ENCODE measurements around the gene HOMER2. TPM values are rescaled to one million over a fixed set of nuclear protein-coding genes. Genes with fewer than 3 reads are reported as not detected.

The HOMER2 gene
- total and polyA plus RNA-seq, 2 of the 13 experiments (the other 11 are each of a cell fraction or from before 2014, with no cell fraction given), result 12.9 to 14.1 TPM

GRCh38 chr15:82823049-82823448, 129.5 kb downstream of the HOMER2 start:
- DNase-seq (ENCODE audit: low spot score) (no peak), FAIRE-seq (no peak), ATAC-seq (no peak)
- in situ Hi-C loops (cut with HindIII; ENCODE audit: extremely low pct_ligation_motif_present, low pct_unique_long_range_greater_than_20kb), result no loop called here
- Histone ChIP-seq H3K27me3 (ENCODE audit: control insufficient read depth in 1 of 2, insufficient read depth in 2 of 2, low read length in 2 of 2) (no peaks in the 10 kb centered on the region), H4K20me1 (ENCODE audit: insufficient read depth, low read length) (no peaks in the 10 kb centered on the region), H3K4me2 (ENCODE audit: low read depth, low read length) (no peak overlapping the region), H3K36me3 (replicated peaks in 1 of 2; ENCODE audit: control insufficient read depth in 1 of 2, insufficient read depth in 2 of 2, low read length in 2 of 2) (peaks cover 5 to 44% of the 10 kb centered on the region in 2 experiments; a peak in 4 of 5 replicates), H3K4me3 (replicated peaks in 1 of 3; ENCODE audit: insufficient read depth in 1 of 3, low read depth in 2 of 3, low read length in 3 of 3) (no peak overlapping the region), H3K9me3 (ENCODE audit: low read length) (no peaks in the 10 kb centered on the region), H3K9ac (ENCODE audit: insufficient read depth, low read depth, low read length) (no peak overlapping the region), H3K79me2 (ENCODE audit: insufficient read depth, low read length) (no peaks in the 10 kb centered on the region), H2AFZ (ENCODE audit: low read length) (no peak overlapping the region), H3K27ac (ENCODE audit: extremely low read length, insufficient read depth, low read length) (no peak overlapping the region), H3K4me1 (ENCODE audit: insufficient read depth, low read length) (peaks cover 8% of the 10 kb centered on the region)
- no TSS peak for BruUV-seq (replicated peaks)
- WGBS (ENCODE audit: low lambda C conversion rate), result over 99% methylated on average over 5 of the region's 5 CpGs
- ChIA-PET CTCF (ENCODE audit: low intra/inter-chr PET ratio, low total read pairs) (no interaction called here), POLR2A (no interaction called here)
- intact Hi-C loops (cut with micrococcal nuclease; ENCODE audit: unreplicated experiment), result no loop called here
- TF ChIP-seq ZNF446 (CRISPR knock-in tag; IDR thresholded peaks at IDR 0.05), result no peak
- TF ChIP-seq ZNF567 (CRISPR knock-in tag; IDR thresholded peaks at IDR 0.05; ENCODE audit: borderline replicate concordance), result no peak
- no peak for TF ChIP-seq THRA (CRISPR knock-in tag; IDR thresholded peaks at IDR 0.05; ENCODE audit: borderline replicate concordance)
- TF ChIP-seq FOXM1 (CRISPR knock-in tag; IDR thresholded peaks at IDR 0.05), result no peak
- TF ChIP-seq ZNF780A (CRISPR knock-in tag; IDR thresholded peaks at IDR 0.05), result no peak
- no peak for TF ChIP-seq USF2 (IDR thresholded peaks at IDR 0.05; ENCODE audit: low read depth, low read length)
- TF ChIP-seq USF2 (CRISPR knock-in tag; IDR thresholded peaks at IDR 0.05; ENCODE audit: borderline replicate concordance), result no peak
- TF ChIP-seq RNF2 (conservative IDR thresholded peaks at IDR 0.05; ENCODE audit: low read depth), result no peak
- TF ChIP-seq ARID5B (CRISPR knock-in tag; IDR thresholded peaks at IDR 0.05), result no peak
- no peak for TF ChIP-seq KAT8 (CRISPR knock-in tag; IDR thresholded peaks at IDR 0.05)
- TF ChIP-seq TBL1XR1 (IDR thresholded peaks at IDR 0.05; ENCODE audit: borderline replicate concordance, low read length, partially characterized antibody), result no peak
- no peak for TF ChIP-seq NCOA2 (CRISPR knock-in tag; IDR thresholded peaks at IDR 0.05)
- TF ChIP-seq E2F1 (CRISPR knock-in tag; IDR thresholded peaks at IDR 0.05), result no peak
- TF ChIP-seq HHEX (CRISPR knock-in tag; IDR thresholded peaks at IDR 0.05), result no peak
- no peak for TF ChIP-seq GLI4 (CRISPR knock-in tag; IDR thresholded peaks at IDR 0.05; ENCODE audit: borderline replicate concordance)
